NCI-H187 treated with DMSO at 0.1 percent for 48 hours (cell line): ENCODE results near the gene RIN1.
"Not testable (repeated sequence)": the region's sequence is repeated elsewhere in the genome, so short reads cannot be mapped to it uniquely, and the experiment has no call there.

ENCODE experiments used
- DNase-seq: peaks from one replicate; lab custom pipeline; 2025; lab: John Stamatoyannopoulos, UW

Gene RIN1

DNA sequence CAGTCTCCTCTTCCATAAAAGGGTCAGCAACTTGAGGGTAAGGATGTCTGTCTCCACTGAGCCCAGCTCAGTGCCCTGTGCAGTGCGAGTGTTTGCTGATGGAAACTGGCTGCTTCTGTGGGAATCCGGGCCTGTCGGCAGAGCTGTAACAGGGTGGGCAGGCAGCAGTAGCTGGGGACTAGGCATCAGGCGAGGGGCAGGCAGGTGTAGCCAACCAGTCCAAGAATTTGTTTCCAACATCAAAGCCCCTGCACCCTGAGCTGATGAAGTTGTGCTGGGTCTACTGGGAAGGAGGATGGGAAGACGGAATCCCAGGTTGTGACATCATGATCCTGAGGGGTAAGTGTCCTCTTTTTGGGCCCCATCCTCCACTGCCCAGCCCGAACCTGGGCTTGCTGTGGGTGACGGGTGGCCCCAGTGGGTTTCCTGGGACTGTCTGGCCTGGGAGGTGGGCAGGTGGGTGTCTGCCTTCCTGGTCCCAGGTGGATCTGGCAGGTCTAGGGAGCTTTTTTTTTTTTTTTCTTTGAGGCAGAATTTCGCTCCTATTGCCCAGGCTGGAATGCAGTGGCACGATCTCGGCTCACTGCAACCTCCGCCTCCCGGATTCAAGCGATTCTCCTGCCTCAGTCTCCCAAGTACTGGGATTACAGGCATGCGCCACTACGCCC lies 24.3 kb upstream of the RIN1 start:
- DNase-seq, result no peak

DNA sequence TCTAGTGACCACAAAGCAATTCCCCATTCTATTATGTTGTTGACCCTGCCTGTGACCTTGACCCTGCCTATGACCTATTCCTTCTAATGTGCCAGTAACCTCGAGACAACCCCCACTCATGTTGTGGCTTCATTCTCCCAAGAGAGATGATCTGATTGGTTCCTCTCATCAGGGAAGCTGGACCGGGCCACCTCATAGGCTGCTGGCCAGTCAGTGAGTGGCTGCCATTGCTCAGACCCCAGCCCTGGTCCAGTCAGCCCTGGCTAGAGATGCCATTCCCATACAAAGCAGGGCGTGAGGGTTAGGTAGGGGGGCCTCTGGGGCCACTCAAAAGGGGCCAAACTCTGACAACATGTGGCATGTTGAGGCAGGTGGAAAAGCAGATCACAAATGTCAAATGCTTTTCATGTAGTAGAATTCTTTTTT lies 23.4 kb upstream of the RIN1 start:
- no peak for DNase-seq

DNA sequence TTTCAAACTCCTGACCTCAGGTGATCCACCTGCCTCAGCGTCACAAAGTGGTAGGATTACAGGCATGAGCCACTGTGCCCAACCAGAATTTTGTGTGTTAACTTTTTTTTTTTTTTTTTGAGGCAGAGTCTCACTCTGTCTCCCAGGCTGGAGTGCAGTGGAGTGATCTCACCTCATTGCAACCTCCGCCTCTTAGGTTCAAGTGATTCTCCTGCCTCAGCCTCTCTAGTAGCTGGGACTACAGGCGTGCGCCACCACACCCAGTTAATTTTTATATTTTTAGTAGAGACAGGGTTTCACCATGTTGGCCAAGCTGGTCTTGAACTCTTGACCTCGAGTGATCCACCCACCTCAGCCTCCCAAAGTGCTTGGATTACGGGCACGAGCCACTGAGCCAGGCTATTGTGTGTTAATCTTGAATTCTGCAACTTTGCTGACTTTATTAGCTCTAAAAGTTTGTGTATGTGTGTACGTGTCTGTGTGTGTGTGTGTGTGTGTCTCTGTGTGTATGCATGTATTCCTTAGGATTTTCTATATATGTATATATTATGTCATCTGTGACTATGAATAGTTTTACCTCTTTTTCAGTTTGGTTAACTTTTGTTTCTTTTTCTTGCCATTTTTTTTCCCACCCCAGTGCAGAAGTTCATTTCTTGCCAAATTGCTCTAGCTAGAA lies 14.5 kb upstream of the RIN1 start:
- not testable (repeated sequence) for DNase-seq

DNA sequence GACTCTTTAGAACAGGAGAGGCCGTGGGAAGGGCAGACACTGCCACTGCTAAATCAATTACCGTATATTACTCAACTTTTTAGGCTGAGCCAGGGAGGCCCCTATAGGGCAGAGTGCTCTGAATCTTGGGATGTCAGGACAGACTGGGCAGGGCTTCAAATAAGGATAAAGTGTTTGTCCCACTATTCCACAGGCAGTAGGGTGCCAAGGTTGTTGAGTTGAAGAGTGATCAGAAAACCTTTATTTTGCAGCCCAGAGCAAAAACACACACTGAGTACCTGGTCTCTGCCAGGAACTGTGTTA lies 12.8 kb upstream of the RIN1 start:
- no peak for DNase-seq

DNA sequence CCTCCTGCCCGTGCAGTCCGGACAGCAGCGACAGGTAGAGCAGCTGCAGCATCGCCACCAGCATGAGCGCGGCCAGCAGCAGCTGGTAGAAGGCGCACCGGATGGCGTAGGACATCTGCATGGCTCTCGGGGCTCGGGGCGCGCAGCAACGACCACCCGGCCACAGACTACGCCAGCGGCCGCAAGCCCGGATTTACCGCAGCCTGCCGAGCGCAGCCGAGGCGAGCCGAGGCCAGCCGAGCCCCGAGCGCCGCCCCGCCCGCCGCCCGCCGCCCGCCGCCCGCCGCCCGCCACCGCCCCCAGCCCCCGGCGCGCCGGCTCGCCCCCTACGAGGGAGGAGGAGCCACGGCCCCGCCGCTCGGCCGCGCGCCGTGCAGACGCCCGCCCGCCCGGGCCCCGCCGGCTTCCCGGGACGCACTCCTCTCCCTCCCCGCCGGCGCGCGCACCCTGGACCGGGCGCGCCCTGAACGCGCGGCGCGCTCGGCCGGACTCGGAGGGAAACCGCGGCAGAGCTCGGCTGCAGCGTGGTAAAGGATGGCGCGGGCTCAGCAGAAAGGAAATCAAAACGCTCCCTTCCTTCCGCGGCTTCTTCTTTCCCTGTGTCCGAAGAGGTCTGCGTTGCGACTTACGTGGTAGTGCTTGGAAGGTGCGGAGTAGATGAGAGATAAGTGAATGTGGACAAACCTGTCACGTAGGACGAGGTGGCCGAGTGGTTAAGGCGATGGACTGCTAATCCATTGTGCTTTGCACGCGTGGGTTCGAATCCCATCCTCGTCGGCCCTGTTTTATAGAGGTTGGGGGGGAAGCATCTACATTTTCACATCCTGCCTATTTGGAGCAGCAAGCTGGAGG lies 11.4 kb upstream of the RIN1 start, which contains the start of gene B4GAT1:
Gene B4GAT1, minus strand, starts transcription at position 205 of the 852 bp plus-strand sequence. Its CDS starts 84 bp downstream, at position 121.
- DNase-seq, result peak; percentile 19

DNA sequence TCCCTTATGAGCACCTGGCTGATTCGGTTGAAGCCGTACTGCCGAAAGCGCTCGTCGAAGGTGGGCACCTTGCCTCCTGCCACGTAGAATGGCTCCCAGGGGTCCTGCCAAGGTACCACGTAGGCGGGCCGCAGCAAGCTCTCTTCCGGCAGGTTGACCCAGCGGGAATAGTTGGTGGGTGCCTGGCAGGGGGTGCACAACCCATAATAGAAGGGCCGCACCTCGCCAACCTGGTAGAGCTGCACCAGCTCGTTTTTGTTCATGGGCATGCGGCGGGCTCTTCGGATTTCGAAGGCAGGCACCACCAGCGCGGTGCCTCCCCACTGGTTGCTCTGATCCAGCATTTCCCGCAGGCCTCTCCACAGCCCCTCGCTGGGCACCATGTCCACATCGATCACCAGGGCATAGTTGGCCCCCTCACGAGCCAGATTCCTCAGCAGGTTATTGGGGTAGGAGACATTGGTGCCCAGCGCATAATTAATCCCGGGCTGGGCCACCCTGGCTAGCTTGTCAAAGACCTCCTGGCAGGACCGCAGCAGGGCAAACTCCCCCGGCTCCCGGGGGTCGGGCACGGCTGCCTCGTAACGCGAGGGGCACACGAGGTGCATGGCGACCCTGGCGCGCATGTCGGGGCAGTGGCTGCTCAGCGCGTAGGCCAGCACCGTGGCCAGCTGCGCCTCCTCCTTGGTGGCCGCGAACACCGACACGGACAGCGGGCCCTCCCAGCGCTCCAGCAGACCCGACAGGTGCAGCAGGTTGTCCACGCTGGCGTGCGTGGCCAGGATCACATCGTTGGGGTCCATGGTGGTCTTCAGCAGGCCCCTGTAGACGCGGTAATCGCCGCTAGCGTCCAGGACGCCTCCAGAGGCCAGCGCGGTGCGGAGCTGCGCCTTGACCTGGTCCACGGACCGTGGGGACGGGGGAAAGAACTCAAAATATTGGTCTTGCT lies 10.5 kb upstream of the RIN1 start:
- DNase-seq, result no peak

DNA sequence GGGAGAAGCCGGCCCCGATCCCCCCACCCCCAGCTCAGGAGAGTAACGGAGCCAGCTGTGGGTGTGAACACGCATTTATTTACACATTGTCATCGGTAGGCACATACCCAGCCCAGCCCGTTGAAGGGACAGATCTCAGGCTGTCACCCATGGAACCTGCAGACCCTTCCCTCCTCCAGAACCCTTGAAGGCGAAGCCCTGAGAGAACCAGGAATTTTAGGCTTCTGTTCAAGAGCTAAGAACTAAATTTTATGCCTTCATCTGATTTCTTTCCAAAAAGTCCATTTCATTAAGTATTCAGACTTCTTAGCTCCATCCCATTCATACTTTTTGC lies 9.0 kb upstream of the RIN1 start:
- no peak for DNase-seq

DNA sequence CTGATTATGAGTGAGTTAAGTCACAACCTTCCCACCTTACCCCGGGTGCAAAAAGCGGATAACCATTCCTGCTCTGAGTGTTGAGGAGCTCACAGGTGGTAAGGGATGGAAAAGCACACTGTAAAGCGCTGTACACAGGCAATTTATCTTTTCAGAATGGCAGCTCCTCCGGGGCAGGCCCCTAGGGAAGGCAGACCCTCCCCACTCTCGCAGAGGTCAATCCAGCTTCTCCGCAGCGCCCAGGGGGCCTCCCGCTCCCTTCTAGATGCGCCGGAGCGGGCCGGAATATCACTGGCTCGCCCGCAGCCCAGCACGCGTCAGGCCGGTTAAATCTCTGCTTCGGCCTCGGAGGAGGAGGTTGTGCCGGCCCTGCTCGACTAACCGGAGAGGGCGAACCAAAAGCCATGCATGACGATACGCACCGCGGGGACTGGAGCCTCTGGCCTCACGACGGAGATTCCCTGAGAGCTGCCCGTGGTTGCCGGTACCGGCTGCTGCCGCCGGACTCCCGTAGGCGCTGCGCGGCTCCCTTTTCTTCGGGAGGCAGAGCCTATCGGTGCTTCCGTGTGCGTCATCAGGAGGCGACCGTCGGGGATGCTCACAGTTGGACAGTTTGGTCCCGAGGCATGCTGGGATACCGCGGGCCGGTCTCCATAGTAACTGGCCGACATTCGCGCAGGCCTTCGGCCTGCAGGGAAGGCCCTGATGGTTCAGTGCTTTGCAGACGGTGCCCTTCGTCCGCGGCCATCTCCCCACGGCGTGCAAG lies 8.5 kb upstream of the RIN1 start, which contains the start of gene BRMS1:
Gene BRMS1, minus strand, starts transcription at position 555 of the 766 bp plus-strand sequence. CDS start 2,870 bp downstream, outside the sequence.
- DNase-seq, result peak; percentile 66

DNA sequence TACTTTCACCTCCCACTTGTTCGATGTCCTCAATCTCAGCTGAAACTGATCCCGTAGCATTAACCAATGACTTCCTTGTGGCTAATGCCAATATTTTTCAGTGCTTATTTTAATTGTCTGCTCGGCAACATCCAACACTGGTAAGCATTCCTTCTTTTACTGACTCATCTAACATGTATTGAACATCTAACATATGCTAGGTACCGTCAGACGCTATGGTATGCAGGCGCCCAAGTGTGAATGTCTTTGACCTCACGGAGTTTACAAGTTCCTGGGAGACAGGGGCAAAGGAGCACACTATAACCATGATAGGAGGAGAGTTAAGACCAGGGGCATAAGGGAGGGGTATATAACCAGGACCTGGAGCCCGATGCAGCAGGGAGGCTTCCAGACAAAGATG lies 6.9 kb upstream of the RIN1 start:
- no peak for DNase-seq

DNA sequence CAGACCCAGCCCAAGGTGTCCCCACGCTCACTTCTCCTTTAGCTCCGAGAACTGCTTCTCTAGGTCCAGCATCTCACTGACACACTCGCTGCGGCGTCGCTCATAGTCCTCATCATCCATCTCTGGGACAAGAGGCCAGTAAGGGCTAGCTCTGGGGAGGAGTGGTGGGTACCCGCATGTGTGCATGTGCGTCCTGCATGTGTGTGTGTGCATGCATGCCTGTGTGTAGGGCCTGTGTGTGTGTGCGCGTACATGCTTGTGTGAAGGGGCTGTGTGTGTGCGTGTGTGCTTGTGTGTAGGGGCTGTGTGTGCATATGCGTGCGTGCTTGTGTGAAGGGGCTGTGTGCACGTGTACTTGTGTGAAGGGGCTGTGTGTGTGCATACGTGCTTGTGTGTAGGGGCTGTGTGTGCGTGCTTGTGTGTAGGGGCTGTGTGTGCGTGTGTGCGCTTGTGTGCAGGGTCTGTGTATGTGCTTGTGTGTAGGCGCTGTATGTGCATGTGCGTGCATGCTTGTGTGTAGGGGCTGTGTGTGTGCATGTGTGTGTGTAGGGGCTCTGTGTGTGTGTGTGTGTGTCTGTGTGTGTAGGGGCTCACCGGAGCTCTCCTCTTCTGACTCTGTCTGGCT lies 5.4 kb upstream of the RIN1 start:
- no peak for DNase-seq

DNA sequence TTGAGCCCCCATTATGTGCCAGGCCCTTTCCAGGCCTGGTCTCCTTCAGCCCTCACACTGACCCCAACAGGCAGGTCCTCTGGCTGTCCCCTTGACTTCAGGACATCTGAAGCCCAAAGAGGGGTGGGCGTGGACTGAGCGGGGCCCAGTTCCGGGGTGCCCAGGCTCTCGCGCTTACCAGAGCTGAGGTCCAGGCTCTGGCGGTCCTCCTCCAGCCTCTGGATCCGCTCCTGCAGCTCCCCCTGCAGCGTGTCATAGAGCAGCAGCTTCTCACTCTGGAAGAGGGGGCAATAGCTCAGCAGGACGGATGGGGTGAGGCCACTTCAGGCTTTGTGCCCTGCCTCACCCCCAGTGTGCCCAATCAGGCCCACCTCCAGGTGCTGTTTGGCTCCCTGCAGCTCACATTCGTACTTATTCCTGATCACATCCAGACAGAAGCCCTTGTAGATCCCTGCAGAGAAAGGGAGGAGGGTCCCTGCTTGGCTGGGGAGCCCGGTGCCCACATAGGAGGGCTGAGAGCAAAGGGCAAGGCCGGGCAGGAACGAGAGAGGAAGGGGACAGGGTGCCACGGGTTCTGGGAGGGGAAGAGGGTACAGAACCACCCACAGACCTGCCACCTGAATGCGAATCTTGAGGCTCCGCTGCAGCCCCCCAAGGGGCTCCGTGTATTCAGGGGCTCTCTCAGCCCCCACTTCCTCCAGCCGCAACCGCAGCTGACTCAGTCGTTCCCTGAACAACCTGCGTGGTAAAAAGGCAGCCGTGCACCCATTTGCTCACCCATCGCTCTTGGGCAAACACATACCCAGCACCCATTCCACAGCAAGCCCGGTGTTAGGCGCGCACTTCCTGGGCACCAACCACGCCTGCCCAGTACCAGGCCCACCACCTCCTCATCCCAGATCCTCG lies 4.6 kb upstream of the RIN1 start:
- DNase-seq, result no peak

DNA sequence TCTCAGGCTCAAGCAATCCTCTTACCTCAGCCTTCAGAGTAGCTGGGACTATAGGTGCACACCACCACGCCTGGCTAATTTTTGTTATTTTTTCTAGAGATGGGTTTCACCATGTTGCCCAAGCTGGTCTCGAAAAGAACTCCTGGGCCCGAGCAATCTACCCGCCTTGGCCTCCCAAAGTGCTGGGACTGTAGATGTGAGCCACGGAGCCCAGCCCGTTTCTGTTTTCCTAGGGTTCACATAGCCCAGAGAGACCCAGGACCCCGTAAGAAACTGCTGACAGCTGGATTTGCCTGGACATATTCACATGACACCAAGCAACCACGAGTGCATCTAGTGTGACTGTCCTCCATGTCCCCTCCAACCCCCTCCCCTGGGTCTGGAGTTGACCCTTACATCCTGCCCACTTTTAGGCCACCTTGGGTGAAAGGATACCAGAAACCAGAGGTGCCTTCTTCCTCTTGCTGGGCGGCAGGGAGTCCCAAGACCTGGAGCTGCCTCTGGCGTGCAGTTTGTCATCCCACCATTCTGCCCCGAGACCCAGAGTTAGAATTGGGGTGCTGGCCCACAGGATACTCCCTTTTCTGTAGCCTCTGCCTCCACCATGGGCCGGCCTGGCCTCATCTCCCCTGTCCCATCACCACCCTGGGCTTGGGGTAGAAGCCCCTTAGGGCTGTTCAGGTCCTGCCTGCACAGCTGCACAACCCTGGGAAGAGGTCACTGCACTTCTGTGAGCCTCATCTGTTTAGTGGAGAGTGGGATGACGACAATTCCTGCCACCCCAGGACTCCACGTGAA lies 3.7 kb upstream of the RIN1 start:
- DNase-seq, result no peak

DNA sequence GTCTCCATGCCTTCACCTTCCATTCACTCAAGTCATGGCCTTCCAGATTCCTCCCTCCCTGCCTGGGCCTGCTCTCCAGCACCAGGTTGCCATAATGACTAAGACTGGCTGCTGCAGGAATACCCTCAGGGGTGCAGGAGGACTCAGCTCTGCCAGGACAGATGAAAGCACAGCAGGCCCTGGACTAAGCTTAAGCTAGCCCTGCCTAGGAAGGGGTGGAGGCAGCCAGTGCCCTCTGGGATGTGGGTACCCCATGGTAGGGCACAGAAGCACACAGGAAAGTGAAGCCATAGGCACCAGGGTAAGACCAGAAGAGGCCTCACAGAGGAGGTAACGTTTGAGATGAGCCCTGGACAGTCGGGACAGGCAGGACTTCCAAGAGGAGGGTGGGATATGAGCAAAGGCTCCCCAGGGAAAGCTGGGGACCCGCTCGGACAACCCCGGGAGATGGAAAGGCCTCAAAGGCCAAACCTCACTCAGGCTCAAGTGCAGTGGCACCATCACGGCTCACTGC lies 3.0 kb upstream of the RIN1 start:
- DNase-seq, result no peak

DNA sequence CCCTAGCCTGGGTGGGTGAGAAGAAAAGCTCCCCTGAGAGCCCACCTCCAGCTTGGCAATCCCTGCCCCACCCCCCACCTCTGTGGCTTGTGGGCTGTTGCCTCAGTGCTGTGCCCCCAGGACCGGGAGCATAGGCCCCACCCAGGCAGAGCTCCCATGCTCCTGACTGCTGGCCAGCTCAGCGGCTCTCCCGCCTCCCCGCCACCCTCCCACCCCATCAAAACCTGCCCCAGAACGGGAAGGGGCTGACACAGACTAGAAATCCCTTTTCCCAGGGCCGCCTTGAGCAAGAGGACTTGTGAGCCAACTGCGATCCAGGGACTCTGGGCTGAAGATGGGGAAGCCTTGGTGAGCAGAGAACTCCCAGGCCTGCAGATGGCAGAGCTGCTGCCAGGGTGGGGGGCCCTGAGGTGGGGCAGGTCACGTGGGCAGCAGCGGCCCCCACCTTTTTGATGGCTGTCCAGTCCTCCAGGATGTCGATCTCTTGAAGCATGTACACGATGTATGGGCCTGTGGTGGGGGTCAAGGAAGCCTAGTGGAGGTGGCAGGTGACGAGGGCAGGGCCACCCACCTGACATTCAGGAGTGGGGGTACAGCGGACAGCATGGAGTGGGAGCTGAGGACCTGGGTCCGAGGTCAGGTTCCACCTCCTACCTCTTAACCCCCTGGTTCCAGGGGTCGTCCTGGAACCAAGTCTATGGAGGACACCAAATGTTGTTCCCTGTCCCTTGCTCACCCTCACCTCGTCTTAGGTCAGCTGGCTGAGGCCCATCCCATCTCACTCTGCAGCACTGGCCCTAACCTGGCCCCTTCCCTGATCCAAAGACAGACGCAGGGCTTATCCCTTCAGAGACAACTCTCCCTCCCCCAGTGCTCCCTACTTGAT lies 2.3 kb upstream of the RIN1 start:
- DNase-seq, result no peak

DNA sequence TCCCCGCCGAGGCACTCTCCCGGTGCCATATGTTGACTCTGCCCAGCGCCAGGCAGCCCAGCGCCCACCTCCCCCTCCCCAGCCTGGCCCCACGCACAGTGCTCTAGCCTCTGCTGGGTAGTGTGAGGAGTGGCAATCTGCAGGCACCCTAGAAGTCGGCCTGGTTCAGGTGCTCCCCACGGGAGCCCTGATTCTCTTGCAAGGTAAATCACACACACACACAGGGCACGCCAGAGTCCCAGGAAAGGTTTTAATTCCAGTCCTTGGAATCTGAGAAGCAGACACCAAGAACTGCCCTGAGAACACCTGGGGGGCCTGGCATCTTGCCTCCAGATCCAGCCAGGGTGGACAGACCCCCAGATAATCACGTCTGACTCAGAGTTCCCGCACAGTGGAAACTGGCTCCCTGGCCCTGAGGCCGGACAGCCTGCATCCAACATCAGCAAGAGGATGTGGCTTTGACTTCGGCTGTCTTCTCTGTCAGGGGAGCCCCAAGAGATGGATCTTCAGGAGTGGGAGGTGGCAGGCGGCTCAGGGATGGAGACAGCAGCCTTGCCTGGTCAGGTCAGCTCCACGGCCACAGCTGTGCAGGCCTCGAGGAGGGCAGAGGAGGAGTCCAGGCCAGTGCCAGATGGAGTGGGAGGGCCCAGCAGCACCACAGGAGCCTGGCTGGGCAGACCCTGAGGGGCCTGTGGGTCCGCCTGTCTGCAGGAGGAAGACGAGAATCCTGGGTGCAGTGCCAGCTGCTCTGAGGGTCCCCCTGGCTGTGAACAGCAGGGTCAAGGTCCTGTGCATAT lies 1.1 kb upstream of the RIN1 start:
- DNase-seq, result no peak

DNA sequence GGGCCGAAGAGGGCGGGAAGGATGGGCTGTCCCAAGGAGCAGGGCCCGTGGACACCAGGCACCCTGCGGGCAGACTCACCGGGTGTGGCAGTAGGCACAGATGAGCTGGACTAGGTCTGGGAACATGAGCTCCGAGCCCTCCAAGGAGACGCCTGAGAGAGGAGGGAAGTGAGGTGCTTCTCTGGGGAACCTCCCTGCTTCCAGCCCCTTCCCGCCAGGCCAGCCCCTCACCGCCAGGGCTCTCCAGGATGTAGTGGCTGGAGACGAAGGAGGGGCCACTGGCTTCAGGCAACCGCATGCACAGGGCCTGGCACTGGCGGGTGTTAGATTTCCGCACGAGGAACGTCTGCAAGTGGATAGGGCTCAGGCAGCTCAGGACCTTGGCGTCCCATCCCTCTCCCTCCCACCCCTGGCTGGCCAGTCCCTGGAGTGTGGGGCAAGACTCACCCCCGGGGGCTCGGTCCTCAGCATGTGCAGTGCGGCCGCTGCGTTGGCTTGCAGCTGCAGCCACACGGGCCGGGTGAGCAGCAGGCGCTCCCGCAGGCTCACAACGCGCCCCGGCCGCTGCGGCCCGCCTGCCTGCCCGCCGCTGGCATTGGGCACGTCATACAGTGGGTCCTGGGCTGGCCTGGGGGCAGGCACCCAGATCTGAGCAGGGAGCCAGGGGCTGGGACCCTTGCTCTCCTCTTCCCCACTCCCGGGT lies 552 bp downstream of the RIN1 start:
- no peak for DNase-seq
